ENCODE measurements around the gene ZNF646.

The ZNF646 gene

GRCh38 chr16:31031276-31031675, 42.9 kb upstream of the ZNF646 start:
- Histone ChIP-seq H3K4me2 (ENCODE audit: insufficient read depth, low read length) (no peak overlapping the region), H2AFZ (ENCODE audit: low read depth, low read length) (no peak overlapping the region), H3K36me3 (ENCODE audit: insufficient read depth, low read length) (peaks cover 13% of the 10 kb centered on the region), H3K4me3 (ENCODE audit: low read depth in 1 of 2, low read length in 2 of 2) (no peak overlapping the region), H3K27me3 (ENCODE audit: insufficient read depth, low read length, poor library complexity) (no peaks in the 10 kb centered on the region), H3K9me3 (ENCODE audit: insufficient read depth, low read length, severe bottlenecking) (no peaks in the 10 kb centered on the region), H3K4me1 (ENCODE audit: insufficient read depth, low read length) (peaks cover 23% of the 10 kb centered on the region), H3K27ac (ENCODE audit: low read length) (no peak overlapping the region), H3K9ac (ENCODE audit: low read depth, low read length) (no peak overlapping the region), H4K20me1 (ENCODE audit: insufficient read depth, low read length) (no peaks in the 10 kb centered on the region), H3K79me2 (ENCODE audit: insufficient read depth, low read length) (peaks cover 12% of the 10 kb centered on the region)
- ATAC-seq (ENCODE audit: insufficient read depth, low read depth): no peak
- DNase-seq: no peak
- TF ChIP-seq CTCF (IDR thresholded peaks at IDR 0.05; ENCODE audit: borderline replicate concordance, extremely low read depth, low read length, poor library complexity, severe bottlenecking) (no peak), EZH2 (IDR thresholded peaks at IDR 0.05; ENCODE audit: borderline replicate concordance, low read depth, low read length, severe bottlenecking) (no peak)

GRCh38 chr16:31032736-31033708, 41.2 kb upstream of the ZNF646 start, which contains the start of gene STX4:
Gene STX4, plus strand, starts transcription at chr16:31033558. Its CDS starts 248 bp downstream, at chr16:31033806.
- peak within 1 kb of the TSS; percentile 89 for H3K27ac ChIP-seq (ENCODE audit: low read length)
- peaks cover 23% of the 10 kb centered on the region for H3K4me1 ChIP-seq (ENCODE audit: insufficient read depth, low read length)
- ATAC-seq (ENCODE audit: insufficient read depth, low read depth): peak; percentile 82

GRCh38 chr16:31033709-31034492, 40.3 kb upstream of the ZNF646 start:
- peaks cover 23% of the 10 kb centered on the region for H3K4me1 ChIP-seq (ENCODE audit: insufficient read depth, low read length)
- H3K4me3 ChIP-seq (ENCODE audit: low read depth in 1 of 2, low read length in 2 of 2): peak overlapping the region; percentile 78 to 83
- TF ChIP-seq EZH2 (IDR thresholded peaks at IDR 0.05; ENCODE audit: borderline replicate concordance, low read depth, low read length, severe bottlenecking) (no peak), CTCF (IDR thresholded peaks at IDR 0.05; ENCODE audit: borderline replicate concordance, extremely low read depth, low read length, poor library complexity, severe bottlenecking) (no peak)
- H3K27me3 ChIP-seq (ENCODE audit: insufficient read depth, low read length, poor library complexity): no peaks in the 10 kb centered on the region
- DNase-seq: peak; percentile 86
- peak overlapping the region; percentile 89 for H3K27ac ChIP-seq (ENCODE audit: low read length)
- no peaks in the 10 kb centered on the region for H4K20me1 ChIP-seq (ENCODE audit: insufficient read depth, low read length)
- H3K4me2 ChIP-seq (ENCODE audit: insufficient read depth, low read length): peak overlapping the region; percentile 84
- peak overlapping the region; percentile 79 for H3K9ac ChIP-seq (ENCODE audit: low read depth, low read length)
- peaks cover 12% of the 10 kb centered on the region for H3K79me2 ChIP-seq (ENCODE audit: insufficient read depth, low read length)
- ATAC-seq (ENCODE audit: insufficient read depth, low read depth): peak; percentile 73
- peak overlapping the region; percentile 89 for H2AFZ ChIP-seq (ENCODE audit: low read depth, low read length)
- no peaks in the 10 kb centered on the region for H3K9me3 ChIP-seq (ENCODE audit: insufficient read depth, low read length, severe bottlenecking)
- peaks cover 18% of the 10 kb centered on the region for H3K36me3 ChIP-seq (ENCODE audit: insufficient read depth, low read length)

More at GRCh38 chr16:31032736-31033708, 41.2 kb upstream of the ZNF646 start, which contains the start of gene STX4:
- no peaks in the 10 kb centered on the region for H3K27me3 ChIP-seq (ENCODE audit: insufficient read depth, low read length, poor library complexity)
- TF ChIP-seq CTCF (IDR thresholded peaks at IDR 0.05; ENCODE audit: borderline replicate concordance, extremely low read depth, low read length, poor library complexity, severe bottlenecking) (no peak), EZH2 (IDR thresholded peaks at IDR 0.05; ENCODE audit: borderline replicate concordance, low read depth, low read length, severe bottlenecking) (no peak)
- H3K4me3 ChIP-seq (ENCODE audit: low read depth in 1 of 2, low read length in 2 of 2): peak within 1 kb of the TSS; percentile 78 to 83
- peak within 1 kb of the TSS; percentile 79 for H3K9ac ChIP-seq (ENCODE audit: low read depth, low read length)
- H3K36me3 ChIP-seq (ENCODE audit: insufficient read depth, low read length): peaks cover 17% of the 10 kb centered on the region
- peak; percentile 97 for DNase-seq
- H3K79me2 ChIP-seq (ENCODE audit: insufficient read depth, low read length): peaks cover 12% of the 10 kb centered on the region
- H2AFZ ChIP-seq (ENCODE audit: low read depth, low read length): peak within 1 kb of the TSS; percentile 89
- H4K20me1 ChIP-seq (ENCODE audit: insufficient read depth, low read length): no peaks in the 10 kb centered on the region
- H3K4me2 ChIP-seq (ENCODE audit: insufficient read depth, low read length): peak within 1 kb of the TSS; percentile 84
- no peaks in the 10 kb centered on the region for H3K9me3 ChIP-seq (ENCODE audit: insufficient read depth, low read length, severe bottlenecking)
